Astrocyte (in vitro differentiated cells and primary cell): ENCODE data around the gene HPN.

Experiments
- CTCF ChIP-seq: IDR thresholded peaks from 2 replicates; pipeline ENCODE4 v1.5.1; 2011; ENCODE audit warnings: low read depth, mild to moderate bottlenecking, inconsistent platforms, low read length, moderate library complexity; ENCODE audit not compliant: insufficient read depth
- EZH2 ChIP-seq: IDR thresholded peaks from 2 replicates; pipeline ENCODE4 v1.6.1; 2012; ENCODE audit warnings: mild to moderate bottlenecking, low read length, inconsistent platforms; ENCODE audit not compliant: insufficient read depth

GRCh38 chr19:35076657-35077056 is 35.1 kb downstream of the HPN start:
- TF ChIP-seq CTCF (no peak), EZH2 (no peak)
